ENCODE measurements around the gene SEC23A.

- no peak for TF ChIP-seq CTCF (IDR thresholded peaks at IDR 0.05)
- no peak for TF ChIP-seq EZH2phosphoT487 (IDR thresholded peaks at IDR 0.05)
Observed at GRCh38 chr14:39113685-39114072, 10.6 kb upstream of the SEC23A start.
